ENCODE data around the gene ACE. TPM values are rescaled to one million over a fixed set of nuclear protein-coding genes. Genes with fewer than 3 reads are reported as not detected.

ACE gene
- total RNA-seq: 14.5 TPM

GRCh38 chr17:63476854-63477479 is at the start of gene ACE:
Gene ACE (plus strand): TSS chr17:63477061. CDS start chr17:63477095, 34 bp downstream.
- peak in 2 of 3 donors; percentile 64 to 65 for DNase-seq (ENCODE audit: low read depth in 2 of 3, low spot score in 2 of 3)

GRCh38 chr17:63429766-63430165 is 47.1 kb upstream of the ACE start:
- no peak for DNase-seq (ENCODE audit: low read depth in 2 of 3, low spot score in 2 of 3)

- DNase-seq (ENCODE audit: low read depth in 2 of 3, low spot score in 2 of 3): no peak
Observed at GRCh38 chr17:63430223-63430622, 46.6 kb upstream of the ACE start.

GRCh38 chr17:63431618-63431938 is 45.3 kb upstream of the ACE start:
- no peak for DNase-seq (ENCODE audit: low read depth in 2 of 3, low spot score in 2 of 3)

GRCh38 chr17:63431939-63432804 is 44.7 kb upstream of the ACE start:
- peak in 2 of 3 donors; percentile 57 to 59 for DNase-seq (ENCODE audit: low read depth in 2 of 3, low spot score in 2 of 3)

- DNase-seq (ENCODE audit: low read depth in 2 of 3, low spot score in 2 of 3): peak in 2 of 3 donors; percentile 56 to 67
Observed at GRCh38 chr17:63433746-63434591, 42.9 kb upstream of the ACE start.

- DNase-seq (ENCODE audit: low read depth in 2 of 3, low spot score in 2 of 3): peak in 2 of 3 donors; percentile 82 to 86
Observed at GRCh38 chr17:63434951-63435571, 41.8 kb upstream of the ACE start.

- no peak for DNase-seq (ENCODE audit: low read depth in 2 of 3, low spot score in 2 of 3)
Observed at GRCh38 chr17:63435681-63436522, 41.0 kb upstream of the ACE start.

GRCh38 chr17:63436523-63437110 is 40.2 kb upstream of the ACE start:
- DNase-seq (ENCODE audit: low read depth in 2 of 3, low spot score in 2 of 3): no peak

- DNase-seq (ENCODE audit: low read depth in 2 of 3, low spot score in 2 of 3): no peak
Observed at GRCh38 chr17:63437287-63438091, 39.4 kb upstream of the ACE start.

GRCh38 chr17:63438092-63439051 is 38.5 kb upstream of the ACE start:
- no peak for DNase-seq (ENCODE audit: low read depth in 2 of 3, low spot score in 2 of 3)

GRCh38 chr17:63439687-63440086 is 37.2 kb upstream of the ACE start:
- DNase-seq (ENCODE audit: low read depth in 2 of 3, low spot score in 2 of 3): peak in 1 of 3 donors; percentile 50

- no peak for DNase-seq (ENCODE audit: low read depth in 2 of 3, low spot score in 2 of 3)
Observed at GRCh38 chr17:63440127-63440769, 36.6 kb upstream of the ACE start.

- no peak for DNase-seq (ENCODE audit: low read depth in 2 of 3, low spot score in 2 of 3)
Observed at GRCh38 chr17:63440770-63441335, 36.0 kb upstream of the ACE start.

- DNase-seq (ENCODE audit: low read depth in 2 of 3, low spot score in 2 of 3): no peak
Observed at GRCh38 chr17:63441654-63442053, 35.2 kb upstream of the ACE start.

- DNase-seq (ENCODE audit: low read depth in 2 of 3, low spot score in 2 of 3): no peak
Observed at GRCh38 chr17:63442074-63442473, 34.8 kb upstream of the ACE start.
